HUES64 (cell line): ENCODE results near the gene STAMBP.

Experiments used
- H3K27ac ChIP-seq: 2 replicates; pipeline ENCODE4 v1.7.0; 2013; ENCODE audit warnings: low read depth, low read length, inconsistent platforms
- H3K27me3 ChIP-seq: 2 replicates; pipeline ENCODE4 v1.6.1; 2013; ENCODE audit warnings: mild to moderate bottlenecking, low read length; ENCODE audit not compliant: insufficient read depth
- H3K36me3 ChIP-seq: 2 replicates; pipeline ENCODE4 v1.6.1; 2013; ENCODE audit warnings: mild to moderate bottlenecking, low read length; ENCODE audit not compliant: insufficient read depth
- H3K4me1 ChIP-seq: 2 replicates; pipeline ENCODE4 v1.6.1; 2013; ENCODE audit warnings: mild to moderate bottlenecking, low read length, moderate library complexity; ENCODE audit not compliant: insufficient read depth
- H3K4me3 ChIP-seq: 2 replicates; pipeline ENCODE4 v1.5.1; 2013; ENCODE audit warnings: mild to moderate bottlenecking, low read length, moderate library complexity
- H3K9ac ChIP-seq: 2 replicates; pipeline ENCODE4 v1.6.1; 2013; ENCODE audit warnings: mild to moderate bottlenecking, low read depth, low read length
- H3K9me3 ChIP-seq: 2 replicates; pipeline ENCODE4 v1.6.1; 2013; ENCODE audit warnings: low read depth, low read length; ENCODE audit not compliant: insufficient read depth
- WGBS: fragments of 150-250, 120-280 bp; methylation state at CpG from one replicate; pipeline ENCODE4 v1.1.7; 2013; ENCODE audit warnings: missing lambda C conversion rate; 5-methylcytosine and 5-hydroxymethylcytosine counted together

The STAMBP gene

GRCh38 chr2:73822991-73823390, 5.8 kb upstream of the STAMBP start:
- H3K4me3 ChIP-seq = no peak overlapping the region
- no peaks in the 10 kb centered on the region for H3K4me1 ChIP-seq
- WGBS = 78% methylated on average over 2 of the region's 2 CpGs
- no peaks in the 10 kb centered on the region; the same call in 1 of the 2 replicates for H3K9me3 ChIP-seq
- H3K27ac ChIP-seq = no peak overlapping the region
- H3K9ac ChIP-seq = no peak overlapping the region
- no peaks in the 10 kb centered on the region for H3K36me3 ChIP-seq
- peaks cover 39% of the 10 kb centered on the region for H3K27me3 ChIP-seq

GRCh38 chr2:73823416-73823815, 5.3 kb upstream of the STAMBP start:
- no peak overlapping the region for H3K27ac ChIP-seq
- H3K9ac ChIP-seq = no peak overlapping the region
- no peak overlapping the region for H3K4me3 ChIP-seq
- H3K9me3 ChIP-seq = no peaks in the 10 kb centered on the region; the same call in 1 of the 2 replicates
- H3K36me3 ChIP-seq = no peaks in the 10 kb centered on the region
- H3K4me1 ChIP-seq = no peaks in the 10 kb centered on the region
- WGBS = no CpG with 5 or more reads among the region's 2 CpGs
- H3K27me3 ChIP-seq = peaks cover 39% of the 10 kb centered on the region

- 28% methylated on average over 3 of the region's 3 CpGs for WGBS
- H3K9ac ChIP-seq = no peak overlapping the region
- no peaks in the 10 kb centered on the region; the same call in 1 of the 2 replicates for H3K9me3 ChIP-seq
- no peaks in the 10 kb centered on the region for H3K36me3 ChIP-seq
- H3K4me3 ChIP-seq = no peak overlapping the region
- no peaks in the 10 kb centered on the region for H3K4me1 ChIP-seq
- H3K27me3 ChIP-seq = peaks cover 39% of the 10 kb centered on the region
- H3K27ac ChIP-seq = no peak overlapping the region
Observed at GRCh38 chr2:73823916-73824523, 4.7 kb upstream of the STAMBP start.

GRCh38 chr2:73825408-73825807, 3.4 kb upstream of the STAMBP start:
- WGBS = 87% methylated on average over 4 of the region's 4 CpGs
- Histone ChIP-seq H3K4me3 (no peak overlapping the region), H3K36me3 (no peaks in the 10 kb centered on the region)

GRCh38 chr2:73827018-73827417, 1.7 kb upstream of the STAMBP start:
- H3K9me3 ChIP-seq = no peaks in the 10 kb centered on the region; the same call in 1 of the 2 replicates
- H3K4me3 ChIP-seq = no peak overlapping the region
- no peak overlapping the region for H3K9ac ChIP-seq
- peaks cover 26% of the 10 kb centered on the region for H3K27me3 ChIP-seq
- WGBS = 100% methylated on average over 2 of the region's 2 CpGs
- H3K4me1 ChIP-seq = peaks cover 3% of the 10 kb centered on the region; the same call in 1 of the 2 replicates
- peaks cover 11% of the 10 kb centered on the region for H3K36me3 ChIP-seq
- no peak overlapping the region for H3K27ac ChIP-seq

More at GRCh38 chr2:73825408-73825807, 3.4 kb upstream of the STAMBP start:
- Histone ChIP-seq H3K9ac (no peak overlapping the region), H3K27me3 (peaks cover 36% of the 10 kb centered on the region), H3K27ac (no peak overlapping the region), H3K9me3 (no peaks in the 10 kb centered on the region; the same call in 1 of the 2 replicates), H3K4me1 (peaks cover 3% of the 10 kb centered on the region; the same call in 1 of the 2 replicates)

GRCh38 chr2:73827660-73828388, 937 bp upstream of the STAMBP start:
- Histone ChIP-seq H3K27ac (no peak overlapping the region), H3K9ac (no peak overlapping the region)
- WGBS = 92% methylated on average over 8 of the region's 9 CpGs

GRCh38 chr2:73828389-73828817, 358 bp upstream of the STAMBP start:
- Histone ChIP-seq H3K27ac (peak overlapping the region; percentile 15; the same call in 1 of the 2 replicates), H3K9ac (no peak overlapping the region)
- WGBS = 43% methylated on average over 2 of the region's 4 CpGs

More at GRCh38 chr2:73827660-73828388, 937 bp upstream of the STAMBP start:
- H3K4me3 ChIP-seq = peak overlapping the region; percentile 79
- H3K36me3 ChIP-seq = peaks cover 17% of the 10 kb centered on the region
- peaks cover 3% of the 10 kb centered on the region; the same call in 1 of the 2 replicates for H3K4me1 ChIP-seq
- H3K27me3 ChIP-seq = peaks cover 26% of the 10 kb centered on the region
- H3K9me3 ChIP-seq = no peaks in the 10 kb centered on the region; the same call in 1 of the 2 replicates

GRCh38 chr2:73830871-73831401, 2.2 kb downstream of the STAMBP start:
- no peaks in the 10 kb centered on the region; the same call in 1 of the 2 replicates for H3K9me3 ChIP-seq
- no peak overlapping the region for H3K27ac ChIP-seq
- no peak overlapping the region for H3K9ac ChIP-seq
- peaks cover 3% of the 10 kb centered on the region; the same call in 1 of the 2 replicates for H3K4me1 ChIP-seq
- peaks cover 16% of the 10 kb centered on the region for H3K27me3 ChIP-seq
- 96% methylated on average over 11 of the region's 11 CpGs for WGBS
- H3K4me3 ChIP-seq = no peak overlapping the region
- H3K36me3 ChIP-seq = peaks cover 35% of the 10 kb centered on the region

More at GRCh38 chr2:73828389-73828817, 358 bp upstream of the STAMBP start:
- H3K4me3 ChIP-seq = peak overlapping the region; percentile 79
- H3K9me3 ChIP-seq = no peaks in the 10 kb centered on the region; the same call in 1 of the 2 replicates
- H3K36me3 ChIP-seq = peaks cover 23% of the 10 kb centered on the region
- H3K4me1 ChIP-seq = peaks cover 3% of the 10 kb centered on the region; the same call in 1 of the 2 replicates
- peaks cover 26% of the 10 kb centered on the region for H3K27me3 ChIP-seq

GRCh38 chr2:73832930-73833329, 4.2 kb downstream of the STAMBP start:
- H3K27me3 ChIP-seq = no peaks in the 10 kb centered on the region
- H3K9me3 ChIP-seq = no peaks in the 10 kb centered on the region; the same call in 1 of the 2 replicates
- H3K4me1 ChIP-seq = peaks cover 3% of the 10 kb centered on the region; the same call in 1 of the 2 replicates
- no peak overlapping the region for H3K9ac ChIP-seq
- no peak overlapping the region; the same call in 1 of the 2 replicates for H3K27ac ChIP-seq
- H3K4me3 ChIP-seq = no peak overlapping the region
- peaks cover 44% of the 10 kb centered on the region for H3K36me3 ChIP-seq

GRCh38 chr2:73836141-73836943, 7.6 kb downstream of the STAMBP start:
- no peaks in the 10 kb centered on the region for H3K4me1 ChIP-seq
- WGBS = 92% methylated on average over 17 of the region's 17 CpGs
- no peak overlapping the region for H3K27ac ChIP-seq
- no peaks in the 10 kb centered on the region for H3K27me3 ChIP-seq
- no peak overlapping the region for H3K9ac ChIP-seq
- H3K4me3 ChIP-seq = no peak overlapping the region
- H3K9me3 ChIP-seq = no peaks in the 10 kb centered on the region
- peaks cover 61% of the 10 kb centered on the region for H3K36me3 ChIP-seq
